Subcutaneous adipose tissue (tissue), 4 donors: ENCODE data around the gene MED13L. TPM values are rescaled to one million over a fixed set of nuclear protein-coding genes. Genes with fewer than 3 reads are reported as not detected.

ENCODE experiments used
- total RNA-seq, 4 donors: library from RNA; depleted of rRNA; stranded (reverse); fragments of >200 nt; gene quantifications; one replicate each; pipeline ENCODE4 v1.1.0, GENCODE V29; 2016
- TF ChIP-seq, protein P1 (sequence below): fragments of 450-650 bp; IDR thresholded peaks from one replicate; pipeline ENCODE4 v1.5.1; 2016; ENCODE audit warnings: low read depth, mild to moderate bottlenecking, control low read depth, antibody characterized with exemption, moderate library complexity

Gene MED13L
- total RNA-seq, 4 donors from 2014 or later, result 164 to 285 (median 225) TPM

DNA sequence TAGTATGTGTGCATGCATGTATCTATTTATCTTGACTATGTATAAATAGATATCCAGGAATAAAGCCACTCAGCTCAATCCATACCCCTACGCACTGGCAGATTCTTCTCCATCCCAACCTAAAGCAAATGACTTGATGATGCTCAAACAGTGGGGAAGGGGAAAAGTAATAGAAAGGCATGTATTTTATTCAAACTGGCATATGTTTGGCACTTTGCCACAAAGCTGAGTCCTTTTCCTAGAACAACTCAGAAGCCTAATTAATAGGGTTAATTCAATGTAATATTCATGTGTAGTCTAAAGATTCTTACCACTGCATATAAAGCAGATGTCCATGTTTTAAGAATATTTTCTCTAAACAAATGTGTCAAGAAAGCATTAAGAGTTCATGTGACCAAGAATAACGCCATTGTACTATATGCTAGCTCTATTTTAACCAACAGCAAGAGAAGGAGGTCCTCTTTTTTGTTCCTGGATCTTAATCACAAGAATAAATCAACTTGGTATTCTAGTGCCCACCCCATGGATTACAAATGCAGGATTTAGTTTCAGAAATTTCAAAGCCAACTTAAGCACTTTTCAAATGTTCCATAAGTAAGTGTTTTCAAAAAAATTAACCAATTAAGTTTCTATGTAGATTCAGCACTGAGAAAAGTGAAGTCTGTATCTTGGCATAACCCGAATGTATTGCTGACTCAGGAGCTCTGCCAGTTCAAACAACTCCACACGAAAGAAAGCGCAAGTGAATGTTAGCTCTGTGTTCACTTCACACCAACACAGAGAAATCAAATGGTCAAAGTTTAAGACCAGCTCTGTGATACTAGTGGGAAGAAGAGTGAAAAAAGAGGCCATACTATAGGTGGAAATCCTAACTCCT, 233.6 kb downstream of the MED13L start:
- TF ChIP-seq, protein P1, sequence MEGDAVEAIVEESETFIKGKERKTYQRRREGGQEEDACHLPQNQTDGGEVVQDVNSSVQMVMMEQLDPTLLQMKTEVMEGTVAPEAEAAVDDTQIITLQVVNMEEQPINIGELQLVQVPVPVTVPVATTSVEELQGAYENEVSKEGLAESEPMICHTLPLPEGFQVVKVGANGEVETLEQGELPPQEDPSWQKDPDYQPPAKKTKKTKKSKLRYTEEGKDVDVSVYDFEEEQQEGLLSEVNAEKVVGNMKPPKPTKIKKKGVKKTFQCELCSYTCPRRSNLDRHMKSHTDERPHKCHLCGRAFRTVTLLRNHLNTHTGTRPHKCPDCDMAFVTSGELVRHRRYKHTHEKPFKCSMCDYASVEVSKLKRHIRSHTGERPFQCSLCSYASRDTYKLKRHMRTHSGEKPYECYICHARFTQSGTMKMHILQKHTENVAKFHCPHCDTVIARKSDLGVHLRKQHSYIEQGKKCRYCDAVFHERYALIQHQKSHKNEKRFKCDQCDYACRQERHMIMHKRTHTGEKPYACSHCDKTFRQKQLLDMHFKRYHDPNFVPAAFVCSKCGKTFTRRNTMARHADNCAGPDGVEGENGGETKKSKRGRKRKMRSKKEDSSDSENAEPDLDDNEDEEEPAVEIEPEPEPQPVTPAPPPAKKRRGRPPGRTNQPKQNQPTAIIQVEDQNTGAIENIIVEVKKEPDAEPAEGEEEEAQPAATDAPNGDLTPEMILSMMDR, result no peak

DNA sequence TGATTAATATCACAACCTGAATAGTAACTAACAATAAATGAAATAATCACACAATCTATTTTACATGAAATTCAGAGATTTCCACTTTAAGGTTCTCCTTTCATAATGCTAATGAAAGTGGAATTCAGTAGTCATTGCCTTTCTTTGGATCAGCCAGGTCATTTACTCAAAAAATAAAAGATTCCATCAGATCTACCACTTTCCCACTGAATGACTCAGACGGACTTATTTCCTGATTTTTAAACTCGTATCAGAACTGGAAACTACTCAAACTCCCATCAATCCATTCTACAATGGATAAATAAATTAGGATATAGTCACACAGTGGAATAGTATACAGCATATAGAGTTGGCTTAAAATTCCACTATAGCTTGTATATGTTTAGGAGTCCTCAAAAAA, 237.1 kb downstream of the MED13L start:
- TF ChIP-seq, protein P1, result no peak

DNA sequence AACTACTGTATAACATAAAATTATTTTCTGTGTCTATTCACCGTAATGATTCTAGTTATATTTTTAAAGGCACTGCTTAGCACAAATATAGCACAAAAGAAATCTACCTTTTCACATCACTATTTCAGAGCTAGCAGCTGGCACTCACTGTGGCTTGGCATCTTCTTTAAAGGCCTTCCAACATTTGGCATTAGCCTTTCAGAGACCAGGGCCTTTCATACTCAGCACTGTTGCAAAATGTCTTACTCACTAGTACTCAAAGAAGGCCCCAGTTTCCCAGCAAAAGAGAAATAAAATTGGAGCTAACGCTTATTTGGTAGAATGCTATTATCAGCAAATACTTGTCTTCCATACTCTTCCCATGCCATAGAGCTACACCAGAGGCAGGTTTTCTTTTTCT, 238.4 kb downstream of the MED13L start:
- TF ChIP-seq, protein P1, result no peak

DNA sequence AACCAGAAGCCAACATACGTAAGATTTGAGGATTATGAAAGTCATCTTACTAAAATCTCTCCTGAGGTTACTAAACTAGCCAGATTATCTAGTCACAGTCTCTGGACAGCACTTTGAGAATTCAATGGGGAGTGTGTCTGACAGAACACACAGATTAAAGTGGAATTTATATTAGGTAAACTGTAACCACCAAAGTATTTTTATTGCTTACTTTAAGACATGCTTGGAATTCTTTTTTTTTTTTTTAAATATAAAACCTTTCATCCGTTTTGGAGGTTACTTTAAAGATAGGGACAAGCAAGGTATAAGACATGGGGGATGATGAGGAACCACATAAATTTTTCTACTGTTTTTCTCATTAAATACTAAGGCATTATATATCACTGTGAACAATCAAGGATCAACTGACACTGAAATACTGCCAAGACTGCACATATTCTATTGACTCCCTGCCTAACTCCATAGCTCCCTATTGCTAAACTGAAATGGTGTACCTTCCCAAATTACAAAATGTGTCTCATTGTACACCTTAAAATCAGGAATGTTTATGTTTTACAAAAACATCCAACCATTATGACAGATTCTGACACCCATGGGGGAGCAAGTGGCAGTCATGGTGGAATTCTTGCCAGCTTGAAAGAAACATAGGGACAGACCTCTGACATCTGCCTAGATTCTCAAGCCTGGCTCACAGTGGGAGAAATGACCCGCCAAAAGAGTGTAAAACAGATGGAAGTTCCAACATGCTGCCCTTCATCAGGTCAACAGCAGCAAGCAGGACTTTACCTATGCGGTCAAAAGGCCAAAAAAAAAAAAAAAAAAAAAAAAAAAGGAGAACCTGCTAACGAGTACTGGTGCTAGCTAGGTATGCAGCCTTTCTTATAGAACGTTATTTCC, 239.3 kb downstream of the MED13L start:
- TF ChIP-seq, protein P1, result no peak

DNA sequence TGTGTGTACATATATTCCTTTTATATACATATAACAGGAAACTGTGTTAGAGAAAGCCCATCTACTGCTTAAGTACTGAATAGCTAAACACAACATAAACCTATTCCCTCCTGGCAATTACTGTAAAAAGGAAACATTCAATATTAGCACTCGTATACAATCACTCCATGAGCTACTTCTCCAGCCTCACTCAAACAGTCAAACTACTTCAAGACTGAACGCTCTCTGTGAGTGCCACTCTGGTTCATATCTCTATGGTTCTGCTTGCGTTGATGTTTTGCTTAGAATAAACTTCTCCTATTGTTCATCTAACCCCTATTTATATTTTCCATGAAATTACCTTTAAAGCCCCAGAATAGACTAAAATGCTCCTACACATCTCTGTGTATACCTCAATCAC, 243.7 kb downstream of the MED13L start:
- TF ChIP-seq, protein P1, result no peak

DNA sequence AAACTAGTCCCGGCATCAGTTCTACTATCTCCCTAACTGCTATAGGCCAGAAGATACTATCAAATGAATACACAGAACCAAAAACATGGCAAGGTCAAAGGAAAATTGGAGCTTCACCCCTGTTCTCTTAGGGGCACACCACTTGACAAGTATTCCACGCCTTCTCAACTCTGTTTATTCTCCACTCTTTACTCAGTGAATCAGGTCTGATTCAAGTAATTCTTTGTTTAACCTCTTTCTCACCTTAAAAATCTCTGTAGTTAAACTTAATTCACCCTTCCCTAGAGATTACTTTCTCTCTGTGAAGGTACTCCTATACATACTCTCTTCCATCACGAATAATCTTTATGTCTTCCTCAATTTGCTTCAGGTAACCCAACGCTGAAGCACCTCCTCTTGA, 248.9 kb downstream of the MED13L start:
- TF ChIP-seq, protein P1, result no peak

DNA sequence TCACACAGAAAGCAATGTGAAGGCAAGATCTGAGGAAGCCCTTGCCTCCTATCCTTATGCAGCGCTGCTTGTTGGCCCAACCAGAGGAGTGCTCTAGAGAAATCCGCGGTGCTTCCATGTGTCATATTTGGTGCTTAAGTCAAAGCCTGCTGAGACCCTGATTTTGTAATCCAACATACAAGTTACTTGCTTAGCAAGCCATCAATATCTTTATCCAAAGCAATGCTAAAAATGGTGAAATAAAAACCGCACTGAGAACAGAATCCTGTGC, 250.0 kb downstream of the MED13L start:
- TF ChIP-seq, protein P1, result no peak
